Gastroesophageal sphincter (tissue), 4 donors: Measurements from ENCODE around the gene ZNF17. TPM values are rescaled to one million over a fixed set of nuclear protein-coding genes. Genes with fewer than 3 reads are reported as not detected.

Experiments used
- ATAC-seq: fragments of 150-250 bp; one replicate; pipeline ENCODE4 v1.9.1; 2016; ENCODE audit warnings: mild to moderate bottlenecking, moderate library complexity
- H3K27ac ChIP-seq, 4 donors: fragments of 200-600 bp; sonication (generic) in 3 of 4; 1 replicate in 3 of 4; 2 replicates in 1 of 4; pipeline ENCODE4 v1.5.1; 2016 to 2019
- H3K27me3 ChIP-seq: fragments of 200-600 bp; sonication (generic); one replicate; pipeline ENCODE4 v1.5.1; 2019
- H3K36me3 ChIP-seq, 2 donors: fragments of 200-600 bp; sonication (generic); one replicate each; pipeline ENCODE4 v1.5.1; 2019; ENCODE audit warnings: control low read depth in 1 of 2
- H3K4me1 ChIP-seq, 3 donors: fragments of 200-600 bp; sonication (generic); 1 replicate in 2 of 3; 2 replicates in 1 of 3; pipeline ENCODE4 v1.5.1; 2016 to 2019; ENCODE audit warnings: control low read depth in 2 of 3
- H3K4me3 ChIP-seq, 2 donors: fragments of 200-600 bp; sonication (generic); one replicate each; pipeline ENCODE4 v1.5.1; 2019; ENCODE audit warnings: mild to moderate bottlenecking in 1 of 2, moderate library complexity in 1 of 2
- H3K9me3 ChIP-seq, 3 donors: fragments of 200-600 bp; sonication (generic); one replicate each; pipeline ENCODE4 v1.5.1; 2017 to 2019; ENCODE audit warnings: control low read depth in 2 of 3
- EP300 ChIP-seq: sonication (generic); formaldehyde crosslinking; IDR thresholded peaks from one replicate; pipeline ENCODE4 v1.6.1; 2017; ENCODE audit warnings: antibody characterized with exemption, mild to moderate bottlenecking
- POLR2A ChIP-seq, 2 donors: fragments of 450-650 bp; IDR thresholded peaks; one replicate each; pipeline ENCODE4 v1.6.1; 2017; ENCODE audit warnings: antibody characterized with exemption in 2 of 2, mild to moderate bottlenecking in 2 of 2, moderate library complexity in 1 of 2
- POLR2AphosphoS5 ChIP-seq: sonication (generic); formaldehyde crosslinking; IDR thresholded peaks from one replicate; pipeline ENCODE4 v1.6.1; 2017; ENCODE audit warnings: antibody characterized with exemption
- WGBS, 2 donors: methylation state at CpG; one replicate each; pipeline ENCODE4 v1.1.5; 2018; ENCODE audit warnings: low coverage in 1 of 2; 5-methylcytosine and 5-hydroxymethylcytosine counted together
- total RNA-seq, 4 donors: library from RNA; depleted of rRNA; stranded (reverse); fragments of >200 nt; gene quantifications; one replicate each; pipeline ENCODE4 v1.1.0, GENCODE V29; 2016
- TF ChIP-seq, protein P1 (sequence below), 4 experiments: fragments of 200-600 bp in 2 of 4; fragments of 450-650 bp in 2 of 4; sonication (generic) in 1 of 4; IDR thresholded peaks; one replicate each; pipeline ENCODE4 v1.5.1; 2017 to 2019; ENCODE audit warnings: antibody characterized with exemption in 4 of 4, mild to moderate bottlenecking in 2 of 4, moderate library complexity in 2 of 4

The ZNF17 gene
- total RNA-seq, 4 donors from 2014 or later = 9.1 to 21.0 (median 11.9) TPM

DNA sequence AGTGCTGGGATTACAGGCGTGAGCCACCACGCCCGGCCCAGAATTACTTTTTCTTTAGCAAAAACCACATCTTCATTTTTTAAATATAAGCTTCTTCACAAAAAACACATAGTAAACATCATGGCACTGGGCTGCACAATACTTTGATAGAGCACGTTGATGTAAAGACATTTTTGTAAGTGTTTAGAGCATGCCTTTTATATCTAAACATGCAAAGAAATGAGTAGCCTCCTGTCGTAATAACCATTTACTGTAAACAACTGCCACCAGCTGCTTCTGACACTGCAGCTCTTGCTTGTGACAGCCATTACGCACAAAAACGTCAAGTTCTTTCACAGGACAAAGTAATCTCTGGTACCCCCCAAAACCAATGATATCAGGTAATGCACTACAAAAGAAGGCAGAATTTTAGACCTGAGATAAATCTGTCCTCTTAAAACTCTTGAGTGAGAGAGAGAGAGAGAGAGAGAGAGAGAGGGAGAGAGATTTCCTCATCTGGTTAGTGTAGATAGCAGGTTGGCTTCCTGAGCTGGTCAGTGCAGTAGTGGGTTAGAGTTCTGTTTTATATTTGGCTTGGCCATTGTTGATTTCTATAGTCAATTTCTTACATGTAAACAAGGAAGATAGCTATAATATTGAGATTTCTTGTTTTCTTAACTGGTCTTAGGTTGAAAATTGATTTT is 28.0 kb upstream of the ZNF17 start:
- H3K4me1 ChIP-seq = no peaks in the 10 kb centered on the region
- TF ChIP-seq POLR2AphosphoS5 (no peak), EP300 (no peak), POLR2A (IDR thresholded peaks at IDR 0.05) (no peak)
- TF ChIP-seq, protein P1, sequence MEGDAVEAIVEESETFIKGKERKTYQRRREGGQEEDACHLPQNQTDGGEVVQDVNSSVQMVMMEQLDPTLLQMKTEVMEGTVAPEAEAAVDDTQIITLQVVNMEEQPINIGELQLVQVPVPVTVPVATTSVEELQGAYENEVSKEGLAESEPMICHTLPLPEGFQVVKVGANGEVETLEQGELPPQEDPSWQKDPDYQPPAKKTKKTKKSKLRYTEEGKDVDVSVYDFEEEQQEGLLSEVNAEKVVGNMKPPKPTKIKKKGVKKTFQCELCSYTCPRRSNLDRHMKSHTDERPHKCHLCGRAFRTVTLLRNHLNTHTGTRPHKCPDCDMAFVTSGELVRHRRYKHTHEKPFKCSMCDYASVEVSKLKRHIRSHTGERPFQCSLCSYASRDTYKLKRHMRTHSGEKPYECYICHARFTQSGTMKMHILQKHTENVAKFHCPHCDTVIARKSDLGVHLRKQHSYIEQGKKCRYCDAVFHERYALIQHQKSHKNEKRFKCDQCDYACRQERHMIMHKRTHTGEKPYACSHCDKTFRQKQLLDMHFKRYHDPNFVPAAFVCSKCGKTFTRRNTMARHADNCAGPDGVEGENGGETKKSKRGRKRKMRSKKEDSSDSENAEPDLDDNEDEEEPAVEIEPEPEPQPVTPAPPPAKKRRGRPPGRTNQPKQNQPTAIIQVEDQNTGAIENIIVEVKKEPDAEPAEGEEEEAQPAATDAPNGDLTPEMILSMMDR (IDR thresholded peaks at IDR 0.05) = no peak
- no peak overlapping the region for H3K27ac ChIP-seq
- no peak overlapping the region for H3K4me3 ChIP-seq
- ATAC-seq = no peak
- WGBS, 2 donors = 69 to 79% methylated on average over 6 to 7 of the region's 7 CpGs
- H3K36me3 ChIP-seq = peaks cover 0 to 11% of the 10 kb centered on the region in 2 donors
- peaks cover 0 to 16% (median 0%) of the 10 kb centered on the region in 3 donors for H3K9me3 ChIP-seq
- no peaks in the 10 kb centered on the region for H3K27me3 ChIP-seq

DNA sequence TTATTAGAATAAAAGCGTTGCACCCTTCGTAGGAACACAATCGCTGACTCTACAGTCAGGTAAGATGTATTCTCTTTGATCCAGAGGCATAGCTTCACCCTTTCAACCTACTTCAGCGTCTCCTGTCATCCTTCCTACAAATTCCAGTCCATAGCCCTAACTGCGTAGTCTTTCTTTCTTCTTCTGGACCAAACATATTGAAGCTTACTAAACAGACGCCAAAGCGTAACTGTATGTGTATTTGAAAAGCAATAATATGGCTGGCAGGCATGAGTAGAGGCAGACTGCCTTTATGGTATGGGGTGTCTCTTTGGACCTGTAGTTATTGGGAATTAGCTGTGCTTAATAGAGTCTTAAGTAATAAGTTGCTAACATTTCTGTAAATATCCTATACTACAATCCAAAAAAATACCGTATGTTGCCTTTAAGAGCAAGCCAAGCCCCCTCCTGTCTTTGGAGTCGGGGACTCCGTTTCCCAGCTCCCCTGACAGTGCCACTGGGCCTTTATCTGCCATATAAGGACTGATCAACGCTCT is 21.7 kb upstream of the ZNF17 start:
- Histone ChIP-seq H3K36me3 (peaks cover 0 to 20% of the 10 kb centered on the region in 2 donors), H3K4me3 (peak overlapping the region; percentile 84), H3K27ac (peak overlapping the region; percentile 69 to 95 (median 91)), H3K4me1 (peaks cover 0 to 41% (median 0%) of the 10 kb centered on the region in 3 donors), H3K9me3 (peaks cover 0 to 15% (median 0%) of the 10 kb centered on the region in 3 donors), H3K27me3 (no peaks in the 10 kb centered on the region)
- 67 to 79% methylated on average over 6 to 8 of the region's 11 CpGs for WGBS, 2 donors
- TF ChIP-seq, protein P1 (IDR thresholded peaks at IDR 0.05) = no peak
- TF ChIP-seq POLR2A (IDR thresholded peaks at IDR 0.05) (no peak), EP300 (no peak), POLR2AphosphoS5 (no peak)
- no peak for ATAC-seq

DNA sequence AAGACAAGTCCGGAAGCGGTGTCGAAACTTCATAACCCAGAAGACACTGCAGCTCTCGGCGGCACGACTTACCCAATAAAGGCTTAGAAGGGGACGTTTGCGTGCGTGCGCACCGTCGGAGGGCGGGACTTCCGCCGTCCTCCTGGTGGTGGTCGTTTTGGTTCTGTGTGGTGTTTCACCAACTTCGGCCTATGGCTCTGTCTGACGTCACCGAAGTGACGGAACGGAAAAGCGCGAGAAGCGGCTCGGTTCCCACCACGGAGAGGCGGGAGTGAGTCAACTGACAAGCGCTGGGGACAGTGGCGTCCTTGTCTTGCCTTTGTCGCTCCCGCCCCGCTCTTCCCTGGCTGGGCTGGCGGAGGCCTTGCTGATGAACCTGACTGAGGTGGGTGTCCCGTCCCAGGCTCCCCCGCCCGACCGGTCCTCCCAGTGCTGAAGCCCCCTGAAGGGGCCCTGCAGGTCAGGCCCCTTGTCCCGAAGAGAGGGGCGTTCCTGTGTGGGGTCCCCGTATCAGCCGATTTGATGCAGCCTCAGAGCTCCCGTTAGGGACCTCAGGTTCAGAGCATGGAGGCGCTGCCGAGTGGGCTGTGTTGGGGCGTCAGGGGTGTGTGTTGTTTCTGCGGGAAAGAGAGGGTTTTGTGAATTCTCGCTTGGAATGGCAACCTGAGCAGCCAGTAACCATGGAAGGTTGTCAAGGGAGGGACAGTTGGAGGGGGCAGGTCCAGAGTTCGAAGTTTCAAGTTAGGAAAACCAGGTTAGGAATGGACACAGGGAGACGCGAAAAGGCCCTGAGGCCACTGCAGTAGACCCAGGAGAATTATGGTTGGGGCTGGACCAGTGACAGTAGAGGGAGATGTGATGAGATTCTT is 21.0 kb upstream of the ZNF17 start, which contains the start of gene ZNF548:
ZNF548 (plus strand) TSS at position 125 of the 869 bp plus-strand sequence; CDS start at position 371, 246 bp downstream.
- Histone ChIP-seq H3K27ac (peak within 1 kb of the TSS; percentile 84 to 95 (median 91)), H3K27me3 (no peaks in the 10 kb centered on the region), H3K4me3 (peak within 1 kb of the TSS; percentile 84), H3K4me1 (peaks cover 0 to 41% (median 0%) of the 10 kb centered on the region in 3 donors), H3K9me3 (peaks cover 0 to 19% (median 0%) of the 10 kb centered on the region in 3 donors), H3K36me3 (peaks cover 0 to 27% of the 10 kb centered on the region in 2 donors)
- WGBS, 2 donors = 0 to 1% methylated on average over 7 to 11 of the region's 50 CpGs
- TF ChIP-seq EP300 (no peak), POLR2AphosphoS5 (peak; percentile 80), POLR2A (IDR thresholded peaks at IDR 0.05) (peak; percentile 33 to 42)
- TF ChIP-seq, protein P1 (IDR thresholded peaks at IDR 0.05) = peak in 3 of 4 experiments; percentile 28 to 64 (median 57)
- ATAC-seq = peak; percentile 100

DNA sequence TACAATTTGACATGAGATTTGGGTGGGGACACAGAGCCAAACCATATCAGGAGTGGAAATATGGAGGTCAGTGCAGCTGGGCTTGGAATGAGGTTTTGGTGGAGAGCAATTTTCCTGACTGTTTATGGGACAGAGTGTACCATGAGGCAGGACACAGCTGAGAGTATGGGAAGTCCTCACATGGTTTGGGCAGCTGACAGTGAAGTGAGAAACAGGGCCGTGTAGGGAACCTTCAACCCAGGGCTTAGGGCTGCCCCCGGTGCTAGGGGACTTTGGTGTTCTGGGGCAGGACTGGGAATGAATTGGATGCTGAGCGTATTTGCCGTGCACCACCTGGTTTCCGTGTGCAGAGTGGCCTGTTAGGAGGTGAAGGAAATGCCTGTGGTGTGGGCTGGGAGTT is 15.3 kb upstream of the ZNF17 start:
- TF ChIP-seq EP300 = no peak
- TF ChIP-seq POLR2AphosphoS5 = no peak
- TF ChIP-seq POLR2A (IDR thresholded peaks at IDR 0.05) = no peak
- TF ChIP-seq, protein P1 (IDR thresholded peaks at IDR 0.05) = no peak
- no peaks in the 10 kb centered on the region for H3K27me3 ChIP-seq
- no peak overlapping the region for H3K27ac ChIP-seq
- H3K36me3 ChIP-seq = peaks cover 14 to 85% of the 10 kb centered on the region in 2 donors
- H3K4me3 ChIP-seq = no peak overlapping the region
- H3K4me1 ChIP-seq = peaks cover 0 to 28% (median 0%) of the 10 kb centered on the region in 3 donors
- 75% methylated on average over 5 of the region's 5 CpGs; no CpG with 5 or more reads in 1 of the 2 donors for WGBS, 2 donors
- H3K9me3 ChIP-seq = peaks cover 0 to 75% (median 0%) of the 10 kb centered on the region in 3 donors
- ATAC-seq = no peak
